Activated CD4-positive, alpha-beta T cell treated with anti-CD3 and anti-CD28 coated beads for 4 hours (primary cell): Measurements from ENCODE around the gene PLAC9.
"Not testable (repeated sequence)": the region's sequence is repeated elsewhere in the genome, so short reads cannot be mapped to it uniquely, and the experiment has no call there.

ENCODE experiments used
- DNase-seq, 2 donors: peaks; one replicate each; pipeline ENCODE4 v3.0.0-alpha.2; 2020

The PLAC9 gene

GRCh38 chr10:80132299-80133139 is at the start of gene PLAC9:
PLAC9 (plus strand) TSS chr10:80132730; CDS start chr10:80132763, 33 bp downstream.
- DNase-seq, result no peak

GRCh38 chr10:80090121-80090520 is 42.4 kb upstream of the PLAC9 start:
- no peak for DNase-seq

- DNase-seq, result no peak
Observed at GRCh38 chr10:80094231-80094630, 38.3 kb upstream of the PLAC9 start.

GRCh38 chr10:80098272-80098671 is 34.3 kb upstream of the PLAC9 start:
- not testable (repeated sequence) for DNase-seq

GRCh38 chr10:80099295-80099694 is 33.2 kb upstream of the PLAC9 start:
- DNase-seq, result not testable (repeated sequence)

GRCh38 chr10:80100116-80100515 is 32.4 kb upstream of the PLAC9 start:
- DNase-seq, result no peak

- no peak for DNase-seq
Observed at GRCh38 chr10:80100861-80101695, 31.5 kb upstream of the PLAC9 start.

GRCh38 chr10:80104066-80104926 is 28.2 kb upstream of the PLAC9 start:
- DNase-seq, result no peak

GRCh38 chr10:80108576-80109239 is 23.8 kb upstream of the PLAC9 start:
- DNase-seq, result no peak

- DNase-seq, result no peak
Observed at GRCh38 chr10:80110986-80111385, 21.5 kb upstream of the PLAC9 start.

- DNase-seq, result no peak
Observed at GRCh38 chr10:80118669-80119068, 13.9 kb upstream of the PLAC9 start.

GRCh38 chr10:80122110-80122710 is 10.3 kb upstream of the PLAC9 start:
- DNase-seq, result no peak

GRCh38 chr10:80122746-80123145 is 9.8 kb upstream of the PLAC9 start:
- no peak for DNase-seq

GRCh38 chr10:80126876-80127275 is 5.7 kb upstream of the PLAC9 start:
- no peak for DNase-seq

GRCh38 chr10:80131499-80131901 is 1.0 kb upstream of the PLAC9 start:
- DNase-seq, result no peak

GRCh38 chr10:80133206-80133605 is 676 bp downstream of the PLAC9 start:
- no peak for DNase-seq

GRCh38 chr10:80133687-80134086 is 1.2 kb downstream of the PLAC9 start:
- DNase-seq, result not testable (repeated sequence)

GRCh38 chr10:80136134-80136571 is 3.6 kb downstream of the PLAC9 start:
- no peak for DNase-seq

GRCh38 chr10:80137031-80137862 is 4.7 kb downstream of the PLAC9 start:
- DNase-seq, result no peak

GRCh38 chr10:80137920-80138319 is 5.4 kb downstream of the PLAC9 start:
- DNase-seq, result no peak

- DNase-seq, result no peak
Observed at GRCh38 chr10:80139265-80139664, 6.7 kb downstream of the PLAC9 start.
